ENCODE measurements around the gene COPG2.
A peak's percentile ranks its signal among the peaks of the same experiment; 100 is the strongest.

COPG2 gene

GRCh38 chr7:130672146-130672545 lies 3.6 kb upstream of the COPG2 start:
- TF ChIP-seq CTCF (IDR thresholded peaks at IDR 0.05; ENCODE audit: insufficient read depth, missing control alignments) = no peak
- no peak for FAIRE-seq
- DNase-seq (ENCODE audit: insufficient read length, low spot score) = no peak

- no peak for FAIRE-seq
- TF ChIP-seq CTCF (IDR thresholded peaks at IDR 0.05; ENCODE audit: insufficient read depth, missing control alignments) = no peak
- no peak for DNase-seq (ENCODE audit: insufficient read length, low spot score)
These were observed 645 bp upstream of the COPG2 start for GRCh38 chr7:130669085-130669700.

GRCh38 chr7:130667593-130668257 lies 823 bp downstream of the COPG2 start:
- no peak for DNase-seq (ENCODE audit: insufficient read length, low spot score)
- peak; percentile 51 for FAIRE-seq
- TF ChIP-seq CTCF (IDR thresholded peaks at IDR 0.05; ENCODE audit: insufficient read depth, missing control alignments) = no peak

- DNase-seq (ENCODE audit: insufficient read length, low spot score) (no peak), FAIRE-seq (no peak)
- no peak for TF ChIP-seq CTCF (IDR thresholded peaks at IDR 0.05; ENCODE audit: insufficient read depth, missing control alignments)
These were observed 6.1 kb downstream of the COPG2 start for GRCh38 chr7:130662426-130662825.

GRCh38 chr7:130655286-130655685 lies 13.3 kb downstream of the COPG2 start:
- DNase-seq (ENCODE audit: insufficient read length, low spot score) (no peak), FAIRE-seq (no peak)
- no peak for TF ChIP-seq CTCF (IDR thresholded peaks at IDR 0.05; ENCODE audit: insufficient read depth, missing control alignments)

- DNase-seq (ENCODE audit: insufficient read length, low spot score) = no peak
- TF ChIP-seq CTCF (IDR thresholded peaks at IDR 0.05; ENCODE audit: insufficient read depth, missing control alignments) = no peak
- peak; percentile 11 for FAIRE-seq
These were observed 13.7 kb downstream of the COPG2 start for GRCh38 chr7:130654850-130655249.

GRCh38 chr7:130650611-130651120 lies 17.9 kb downstream of the COPG2 start:
- FAIRE-seq (no peak), DNase-seq (ENCODE audit: insufficient read length, low spot score) (no peak)
- no peak for TF ChIP-seq CTCF (IDR thresholded peaks at IDR 0.05; ENCODE audit: insufficient read depth, missing control alignments)
